H1 (cell line): Measurements from ENCODE around the gene ABHD12B. TPM values are rescaled to one million over a fixed set of nuclear protein-coding genes. Genes with fewer than 3 reads are reported as not detected.

Source experiments
- MAFK ChIP-seq: IDR thresholded peaks from 2 replicates; pipeline ENCODE4 v1.6.1; 2012; ENCODE audit warnings: low read depth, mild to moderate bottlenecking, improper control_type of control experiment, low read length
- NANOG ChIP-seq: IDR thresholded peaks from 2 replicates; pipeline ENCODE4 v1.6.1; 2011; ENCODE audit warnings: low read length, low read depth, mild to moderate bottlenecking, inconsistent platforms; ENCODE audit not compliant: insufficient read depth, poor library complexity, severe bottlenecking
- SUZ12 ChIP-seq: fragments of 200-600 bp; sonication (generic); IDR thresholded peaks from 2 replicates; pipeline ENCODE4 v1.6.1; 2012; ENCODE audit warnings: mild to moderate bottlenecking, inconsistent platforms, low read length, moderate library complexity, mixed read lengths
- TCF12 ChIP-seq: IDR thresholded peaks from 2 replicates; pipeline ENCODE4 v1.6.1; 2011; ENCODE audit warnings: low read depth, mild to moderate bottlenecking, low read length
- polyA plus RNA-seq, 7 experiments: library from polyadenylated mRNA; depleted of rRNA in 3 of 7; stranded (reverse) in 5 of 7; unstranded in 2 of 7; fragments of >200 nt in 5 of 7; fragments of 200-250 nt in 2 of 7; gene quantifications; 1 replicate in 5 of 7; 2 replicates in 1 of 7; 4 replicates in 1 of 7; pipeline versions ENCODE4 v1.2.1 to v1.2.3, GENCODE V29; 2011 to 2013; ENCODE audit warnings: missing spikeins in 2 of 7, mixed read lengths in 2 of 7
- total RNA-seq: library from RNA; stranded (reverse); fragmentation: NEBNext Ultra II Directional; extraction: Animal tissue kit (Norgen Biotek cat#: 25700); gene quantifications from 2 replicates; pipeline ENCODE4 v1.2.1, GENCODE V29; 2021

Gene ABHD12B
- total and polyA plus RNA-seq, 2 of the 8 experiments (the other 6 are each of a cell fraction or from before 2014, with no cell fraction given): 4.0 to 102 TPM

DNA sequence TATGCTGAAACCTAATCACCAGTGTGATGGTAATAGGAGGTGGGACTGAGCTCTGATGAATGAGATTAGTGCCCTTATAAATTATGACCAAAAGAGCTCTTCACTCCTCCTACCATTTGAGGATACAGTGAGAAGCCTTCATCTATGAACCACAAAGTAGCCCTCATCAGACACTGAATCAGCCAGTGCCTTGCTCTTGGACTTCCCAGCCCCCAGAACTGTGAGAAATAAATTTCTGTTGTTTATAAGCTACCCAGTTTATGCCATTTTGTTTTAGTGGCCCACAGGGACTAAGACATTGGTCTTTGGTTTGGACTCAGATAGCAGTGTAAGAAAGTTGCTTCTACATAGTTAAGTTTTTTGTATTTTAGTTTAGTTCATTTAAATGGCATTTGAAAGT is 32.9 kb downstream of the ABHD12B start (continued):
- TF ChIP-seq TCF12 (no peak), SUZ12 (no peak), NANOG (no peak), MAFK (no peak)
